Activated T-cell treated with anti-CD3 and anti-CD28 coated beads, Interleukin-2, amount 50 U/mL, for 4 hours (primary cell): ENCODE data around the gene POU4F3. TPM values are rescaled to one million over a fixed set of nuclear protein-coding genes. Genes with fewer than 3 reads are reported as not detected.
"Not testable (repeated sequence)": the region's sequence is repeated elsewhere in the genome, so short reads cannot be mapped to it uniquely, and the experiment has no call there.

Experiments used
- ATAC-seq, 2 donors: fragments of 200-7000 bp; cut with Tn5 transposase; one replicate each; pipeline ENCODE4 v1.10.0; 2021
- DNase-seq: peaks from one replicate; pipeline ENCODE4 v3.0.0-alpha.2; 2020
- H3K27me3 Mint-ChIP-seq: one replicate; pipeline ENCODE4 v1.8.0; 2021; ENCODE audit warnings: low read depth, mixed read lengths
- H3K36me3 Mint-ChIP-seq: one replicate; pipeline ENCODE4 v1.8.0; 2022; ENCODE audit warnings: mixed read lengths; ENCODE audit not compliant: insufficient read depth
- H3K4me1 Mint-ChIP-seq: one replicate; pipeline ENCODE4 v1.8.0; 2021; ENCODE audit warnings: low read depth, mixed read lengths
- H3K4me3 Mint-ChIP-seq: one replicate; pipeline ENCODE4 v1.8.0; 2021; ENCODE audit warnings: mild to moderate bottlenecking, moderate library complexity, mixed read lengths
- H3K9me3 Mint-ChIP-seq: one replicate; pipeline ENCODE4 v1.8.0; 2021; ENCODE audit warnings: mixed read lengths
- total RNA-seq, 3 donors: library from RNA; stranded (reverse); gene quantifications; one replicate each; pipeline ENCODE4 v1.2.1, GENCODE V29; 2021

Gene POU4F3
- total RNA-seq, result under 1 TPM in 1 of 3 donors, not detected in 2; 0.13 TPM

- Mint-ChIP-seq H3K4me3 (no peak within 1 kb of the TSS), H3K4me1 (peaks cover 2% of the 10 kb centered on the region), H3K36me3 (no peaks in the 10 kb centered on the region), H3K27me3 (peaks cover 95% of the 10 kb centered on the region), H3K9me3 (no peaks in the 10 kb centered on the region)
- DNase-seq, result no peak
- ATAC-seq, result no peak
Measured at GRCh38 chr5:146338774-146339714, at the start of gene POU4F3. POU4F3 (plus strand) TSS chr5:146338839; CDS start chr5:146339113, 274 bp downstream.

GRCh38 chr5:146290318-146290717 is 48.3 kb upstream of the POU4F3 start:
- DNase-seq, result no peak
- no peaks in the 10 kb centered on the region for H3K27me3 Mint-ChIP-seq
- H3K36me3 Mint-ChIP-seq, result peaks cover 8% of the 10 kb centered on the region
- no peak overlapping the region for H3K4me3 Mint-ChIP-seq
- no peaks in the 10 kb centered on the region for H3K9me3 Mint-ChIP-seq
- no peak for ATAC-seq
- no peaks in the 10 kb centered on the region for H3K4me1 Mint-ChIP-seq

- Mint-ChIP-seq H3K4me3 (no peak overlapping the region), H3K27me3 (no peaks in the 10 kb centered on the region), H3K36me3 (peaks cover 6% of the 10 kb centered on the region), H3K4me1 (no peaks in the 10 kb centered on the region), H3K9me3 (no peaks in the 10 kb centered on the region)
- ATAC-seq (peak; percentile 53 to 56), DNase-seq (no peak)
Measured at GRCh38 chr5:146291421-146292074, 47.1 kb upstream of the POU4F3 start.

GRCh38 chr5:146296245-146296644 is 42.4 kb upstream of the POU4F3 start:
- Mint-ChIP-seq H3K4me3 (no peak overlapping the region), H3K9me3 (no peaks in the 10 kb centered on the region), H3K36me3 (no peaks in the 10 kb centered on the region), H3K4me1 (no peaks in the 10 kb centered on the region), H3K27me3 (no peaks in the 10 kb centered on the region)
- DNase-seq (no peak), ATAC-seq (no peak)

- H3K9me3 Mint-ChIP-seq, H3K4me1 Mint-ChIP-seq, H3K27me3 Mint-ChIP-seq, ATAC-seq, H3K36me3 Mint-ChIP-seq, H3K4me3 Mint-ChIP-seq, DNase-seq: not testable (repeated sequence)
Measured at GRCh38 chr5:146298920-146299319, 39.7 kb upstream of the POU4F3 start.

GRCh38 chr5:146301626-146302025 is 37.0 kb upstream of the POU4F3 start:
- Mint-ChIP-seq H3K9me3 (no peaks in the 10 kb centered on the region), H3K36me3 (no peaks in the 10 kb centered on the region), H3K4me1 (no peaks in the 10 kb centered on the region), H3K4me3 (no peak overlapping the region), H3K27me3 (peaks cover 2% of the 10 kb centered on the region)
- DNase-seq (no peak), ATAC-seq (no peak)

- Mint-ChIP-seq H3K9me3 (no peaks in the 10 kb centered on the region), H3K4me1 (no peaks in the 10 kb centered on the region), H3K4me3 (no peak overlapping the region), H3K36me3 (no peaks in the 10 kb centered on the region), H3K27me3 (peaks cover 4% of the 10 kb centered on the region)
- ATAC-seq (no peak), DNase-seq (no peak)
Measured at GRCh38 chr5:146302406-146302805, 36.2 kb upstream of the POU4F3 start.

- peaks cover 11% of the 10 kb centered on the region for H3K27me3 Mint-ChIP-seq
- DNase-seq (no peak), ATAC-seq (no peak)
- H3K4me1 Mint-ChIP-seq, result no peaks in the 10 kb centered on the region
- no peaks in the 10 kb centered on the region for H3K36me3 Mint-ChIP-seq
- no peak overlapping the region for H3K4me3 Mint-ChIP-seq
- H3K9me3 Mint-ChIP-seq, result no peaks in the 10 kb centered on the region
Measured at GRCh38 chr5:146306838-146307237, 31.8 kb upstream of the POU4F3 start.

- ATAC-seq (no peak), DNase-seq (no peak)
- no peak overlapping the region for H3K4me3 Mint-ChIP-seq
- H3K36me3 Mint-ChIP-seq, result no peaks in the 10 kb centered on the region
- H3K4me1 Mint-ChIP-seq, result no peaks in the 10 kb centered on the region
- H3K9me3 Mint-ChIP-seq, result no peaks in the 10 kb centered on the region
- peaks cover 12% of the 10 kb centered on the region for H3K27me3 Mint-ChIP-seq
Measured at GRCh38 chr5:146307796-146308195, 30.8 kb upstream of the POU4F3 start.

GRCh38 chr5:146310540-146310939 is 28.1 kb upstream of the POU4F3 start:
- H3K9me3 Mint-ChIP-seq, result no peaks in the 10 kb centered on the region
- peaks cover 25% of the 10 kb centered on the region for H3K27me3 Mint-ChIP-seq
- peaks cover 4% of the 10 kb centered on the region for H3K4me1 Mint-ChIP-seq
- no peak for ATAC-seq
- no peaks in the 10 kb centered on the region for H3K36me3 Mint-ChIP-seq
- H3K4me3 Mint-ChIP-seq, result no peak overlapping the region
- no peak for DNase-seq

- Mint-ChIP-seq H3K4me3 (no peak overlapping the region), H3K36me3 (no peaks in the 10 kb centered on the region), H3K27me3 (peaks cover 29% of the 10 kb centered on the region), H3K4me1 (peaks cover 4% of the 10 kb centered on the region), H3K9me3 (no peaks in the 10 kb centered on the region)
- DNase-seq (no peak), ATAC-seq (no peak)
Measured at GRCh38 chr5:146311278-146311677, 27.4 kb upstream of the POU4F3 start.

- ATAC-seq (no peak), DNase-seq (no peak)
- Mint-ChIP-seq H3K27me3 (peaks cover 29% of the 10 kb centered on the region), H3K4me3 (no peak overlapping the region), H3K36me3 (no peaks in the 10 kb centered on the region), H3K9me3 (no peaks in the 10 kb centered on the region), H3K4me1 (peaks cover 4% of the 10 kb centered on the region)
Measured at GRCh38 chr5:146313027-146313426, 25.6 kb upstream of the POU4F3 start.

GRCh38 chr5:146321571-146321970 is 17.1 kb upstream of the POU4F3 start:
- Mint-ChIP-seq H3K4me3 (no peak overlapping the region), H3K27me3 (peaks cover 1% of the 10 kb centered on the region), H3K36me3 (no peaks in the 10 kb centered on the region), H3K9me3 (no peaks in the 10 kb centered on the region), H3K4me1 (no peaks in the 10 kb centered on the region)
- DNase-seq (no peak), ATAC-seq (no peak)

- Mint-ChIP-seq H3K4me1 (no peaks in the 10 kb centered on the region), H3K36me3 (no peaks in the 10 kb centered on the region), H3K4me3 (no peak overlapping the region), H3K27me3 (peaks cover 31% of the 10 kb centered on the region), H3K9me3 (no peaks in the 10 kb centered on the region)
- ATAC-seq (no peak), DNase-seq (no peak)
Measured at GRCh38 chr5:146327257-146327870, 11.3 kb upstream of the POU4F3 start.
